Natural killer cell (primary cell): ENCODE data around the gene KIFC3. TPM values are rescaled to one million over a fixed set of nuclear protein-coding genes. Genes with fewer than 3 reads are reported as not detected.

Source experiments
- ATAC-seq, 3 donors: fragments of 150-1000 bp in 2 of 3; fragments of 200-7000 bp in 1 of 3; cut with Tn5 transposase; 1 replicate in 1 of 3; 2 replicates in 2 of 3; pipeline ENCODE4 v1.10.0; 2021; ENCODE audit warnings: mild to moderate bottlenecking in 2 of 3, moderate library complexity in 2 of 3
- DNase-seq, 2 donors: peaks; one replicate each; pipeline versions ENCODE4 v3.0.0 to v3.0.0-alpha.2; 2013 to 2021; ENCODE audit warnings: mixed read lengths in 1 of 2
- H3K27ac ChIP-seq: one replicate; pipeline ENCODE4 v1.5.1; 2013; ENCODE audit warnings: mild to moderate bottlenecking, low read length
- H3K27me3 ChIP-seq: one replicate; pipeline ENCODE4 v1.6.1; 2013; ENCODE audit warnings: low read length; ENCODE audit not compliant: control insufficient read depth, insufficient read depth
- H3K36me3 ChIP-seq: one replicate; pipeline ENCODE4 v1.6.1; 2013; ENCODE audit warnings: low read length; ENCODE audit not compliant: control insufficient read depth, insufficient read depth
- H3K4me1 ChIP-seq: one replicate; pipeline ENCODE4 v1.6.1; 2013; ENCODE audit warnings: low read length; ENCODE audit not compliant: control insufficient read depth, insufficient read depth
- H3K4me3 ChIP-seq: one replicate; pipeline ENCODE4 v1.5.1; 2013; ENCODE audit warnings: low read length
- H3K9me3 ChIP-seq: one replicate; pipeline ENCODE4 v1.6.1; 2013; ENCODE audit warnings: low read length; ENCODE audit not compliant: control insufficient read depth, insufficient read depth
- H3K27ac Mint-ChIP-seq, 2 donors: one replicate each; pipeline ENCODE4 v1.8.0; 2022; ENCODE audit warnings: mild to moderate bottlenecking in 2 of 2, mixed read lengths in 2 of 2, moderate library complexity in 1 of 2
- H3K27me3 Mint-ChIP-seq, 2 donors: one replicate each; pipeline ENCODE4 v1.8.0; 2022; ENCODE audit warnings: low read depth in 2 of 2, mixed read lengths in 2 of 2
- H3K36me3 Mint-ChIP-seq: one replicate; pipeline ENCODE4 v1.8.0; 2022; ENCODE audit warnings: mixed read lengths
- H3K4me1 Mint-ChIP-seq, 2 donors: one replicate each; pipeline ENCODE4 v1.8.0; 2022; ENCODE audit warnings: mixed read lengths in 2 of 2
- H3K4me3 Mint-ChIP-seq: one replicate; pipeline ENCODE4 v1.8.0; 2022; ENCODE audit warnings: mild to moderate bottlenecking, moderate library complexity, mixed read lengths
- H3K9me3 Mint-ChIP-seq, 2 donors: one replicate each; pipeline ENCODE4 v1.8.0; 2022; ENCODE audit warnings: mixed read lengths in 2 of 2
- CTCF ChIP-seq: fragments of 200-600 bp; IDR thresholded peaks from one replicate; pipeline ENCODE4 v1.8.0; 2022; ENCODE audit warnings: antibody characterized with exemption
- WGBS: methylation state at CpG from one replicate; pipeline ENCODE4 v1.1.7; 2013; ENCODE audit warnings: missing lambda C conversion rate; ENCODE audit not compliant: insufficient coverage; 5-methylcytosine and 5-hydroxymethylcytosine counted together
- intact Hi-C: fragments of 100-400 bp; cut with micrococcal nuclease; formaldehyde crosslinking; loops from one replicate; pipeline ENCODE4 v1.14.2; 2022
- total RNA-seq, 4 donors: library from RNA; stranded (reverse); fragments of 120-200 nt in 1 of 4; gene quantifications; one replicate each; pipeline versions ENCODE4 v1.2.3 to v1.2.4, GENCODE V29; 2013 to 2022

The KIFC3 gene
- total RNA-seq, 3 donors from 2014 or later (not counting 1 experiment from before 2014, with no cell fraction given): 54.2 to 106 (median 84.9) TPM

GRCh38 chr16:57834936-57835335, 32.6 kb upstream of the KIFC3 start:
- 89% methylated on average over 2 of the region's 5 CpGs for WGBS
- H3K9me3 ChIP-seq: no peaks in the 10 kb centered on the region
- H3K27me3 ChIP-seq: no peaks in the 10 kb centered on the region
- H3K36me3 Mint-ChIP-seq: no peaks in the 10 kb centered on the region
- H3K4me1 Mint-ChIP-seq: no peaks in the 10 kb centered on the region
- no peak overlapping the region for H3K27ac ChIP-seq
- no peaks in the 10 kb centered on the region for H3K36me3 ChIP-seq
- H3K4me3 ChIP-seq: no peak overlapping the region
- DNase-seq: no peak
- intact Hi-C loops: no loop called here
- H3K4me3 Mint-ChIP-seq: no peak overlapping the region
- H3K4me1 ChIP-seq: no peaks in the 10 kb centered on the region
- no peak for ATAC-seq
- no peaks in the 10 kb centered on the region for H3K9me3 Mint-ChIP-seq
- no peak overlapping the region for H3K27ac Mint-ChIP-seq
- no peak for TF ChIP-seq CTCF
- no peaks in the 10 kb centered on the region for H3K27me3 Mint-ChIP-seq

- no peaks in the 10 kb centered on the region for H3K36me3 Mint-ChIP-seq
- Histone ChIP-seq H3K27me3 (no peaks in the 10 kb centered on the region), H3K36me3 (no peaks in the 10 kb centered on the region), H3K27ac (no peak overlapping the region), H3K4me3 (no peak overlapping the region), H3K9me3 (no peaks in the 10 kb centered on the region), H3K4me1 (no peaks in the 10 kb centered on the region)
- no peak for ATAC-seq
- H3K27ac Mint-ChIP-seq: no peak overlapping the region
- H3K4me1 Mint-ChIP-seq: no peaks in the 10 kb centered on the region
- no peak for TF ChIP-seq CTCF
- DNase-seq: no peak
- WGBS: 90% methylated on average over 10 of the region's 10 CpGs
- intact Hi-C loops: no loop called here
- no peaks in the 10 kb centered on the region for H3K9me3 Mint-ChIP-seq
- no peak overlapping the region for H3K4me3 Mint-ChIP-seq
- H3K27me3 Mint-ChIP-seq: peaks cover 0 to 2% of the 10 kb centered on the region in 2 donors
These were observed 28.7 kb upstream of the KIFC3 start for GRCh38 chr16:57830890-57831484.

- Mint-ChIP-seq H3K36me3 (no peaks in the 10 kb centered on the region), H3K4me1 (no peaks in the 10 kb centered on the region), H3K9me3 (no peaks in the 10 kb centered on the region), H3K4me3 (no peak overlapping the region), H3K27ac (no peak overlapping the region), H3K27me3 (peaks cover 0 to 2% of the 10 kb centered on the region in 2 donors)
- no peak overlapping the region for H3K4me3 ChIP-seq
- no peak for DNase-seq
- H3K9me3 ChIP-seq: no peaks in the 10 kb centered on the region
- H3K36me3 ChIP-seq: no peaks in the 10 kb centered on the region
- TF ChIP-seq CTCF: no peak
- intact Hi-C loops: no loop called here
- 87% methylated on average over 3 of the region's 3 CpGs for WGBS
- no peak overlapping the region for H3K27ac ChIP-seq
- H3K27me3 ChIP-seq: no peaks in the 10 kb centered on the region
- ATAC-seq: no peak
- no peaks in the 10 kb centered on the region for H3K4me1 ChIP-seq
These were observed 27.7 kb upstream of the KIFC3 start for GRCh38 chr16:57829969-57830360.
